ENCODE data around the gene CBX1.
A peak's percentile ranks its signal among the peaks of the same experiment; 100 is the strongest.
"Not testable (repeated sequence)": the region's sequence is repeated elsewhere in the genome, so short reads cannot be mapped to it uniquely, and the experiment has no call there.

The CBX1 gene

GRCh38 chr17:48074322-48075081, 26.8 kb downstream of the CBX1 start:
- DNase-seq (ENCODE audit: extremely low read depth in 1 of 2, low read depth in 1 of 2), result peak in 1 of 2 donors; percentile 52

- not testable (repeated sequence) for DNase-seq (ENCODE audit: extremely low read depth in 1 of 2, low read depth in 1 of 2)
Observed at GRCh38 chr17:48073566-48074094, 27.6 kb downstream of the CBX1 start.

- DNase-seq (ENCODE audit: extremely low read depth in 1 of 2, low read depth in 1 of 2), result not testable (repeated sequence)
Observed at GRCh38 chr17:48072811-48073210, 28.5 kb downstream of the CBX1 start.

- DNase-seq (ENCODE audit: extremely low read depth in 1 of 2, low read depth in 1 of 2), result no peak
Observed at GRCh38 chr17:48071654-48072053, 29.6 kb downstream of the CBX1 start.

GRCh38 chr17:48070195-48070594, 31.1 kb downstream of the CBX1 start:
- DNase-seq (ENCODE audit: extremely low read depth in 1 of 2, low read depth in 1 of 2), result no peak

- DNase-seq (ENCODE audit: extremely low read depth in 1 of 2, low read depth in 1 of 2), result no peak
Observed at GRCh38 chr17:48068491-48068961, 32.8 kb downstream of the CBX1 start.

GRCh38 chr17:48067808-48068207, 33.5 kb downstream of the CBX1 start:
- DNase-seq (ENCODE audit: extremely low read depth in 1 of 2, low read depth in 1 of 2), result not testable (repeated sequence)

- no peak for DNase-seq (ENCODE audit: extremely low read depth in 1 of 2, low read depth in 1 of 2)
Observed at GRCh38 chr17:48067245-48067644, 34.0 kb downstream of the CBX1 start.

GRCh38 chr17:48066656-48067055, 34.6 kb downstream of the CBX1 start:
- no peak for DNase-seq (ENCODE audit: extremely low read depth in 1 of 2, low read depth in 1 of 2)

- no peak for DNase-seq (ENCODE audit: extremely low read depth in 1 of 2, low read depth in 1 of 2)
Observed at GRCh38 chr17:48066192-48066591, 35.1 kb downstream of the CBX1 start.

- no peak for DNase-seq (ENCODE audit: extremely low read depth in 1 of 2, low read depth in 1 of 2)
Observed at GRCh38 chr17:48064638-48065037, 36.6 kb downstream of the CBX1 start.

- DNase-seq (ENCODE audit: extremely low read depth in 1 of 2, low read depth in 1 of 2), result no peak
Observed at GRCh38 chr17:48062273-48062672, 39.0 kb downstream of the CBX1 start.

GRCh38 chr17:48060249-48060648, 41.0 kb downstream of the CBX1 start:
- DNase-seq (ENCODE audit: extremely low read depth in 1 of 2, low read depth in 1 of 2), result no peak

GRCh38 chr17:48059125-48059668, 42.1 kb downstream of the CBX1 start:
- DNase-seq (ENCODE audit: extremely low read depth in 1 of 2, low read depth in 1 of 2), result no peak

GRCh38 chr17:48058393-48059124, 42.7 kb downstream of the CBX1 start:
- no peak for DNase-seq (ENCODE audit: extremely low read depth in 1 of 2, low read depth in 1 of 2)

- DNase-seq (ENCODE audit: extremely low read depth in 1 of 2, low read depth in 1 of 2), result no peak
Observed at GRCh38 chr17:48057626-48058025, 43.7 kb downstream of the CBX1 start.

GRCh38 chr17:48056879-48057278, 44.4 kb downstream of the CBX1 start:
- no peak for DNase-seq (ENCODE audit: extremely low read depth in 1 of 2, low read depth in 1 of 2)

GRCh38 chr17:48056246-48056745, 45.0 kb downstream of the CBX1 start:
- no peak for DNase-seq (ENCODE audit: extremely low read depth in 1 of 2, low read depth in 1 of 2)

GRCh38 chr17:48055531-48056245, 45.6 kb downstream of the CBX1 start:
- peak in 1 of 2 donors; percentile 49 for DNase-seq (ENCODE audit: extremely low read depth in 1 of 2, low read depth in 1 of 2)

- no peak for DNase-seq (ENCODE audit: extremely low read depth in 1 of 2, low read depth in 1 of 2)
Observed at GRCh38 chr17:48054238-48055185, 46.8 kb downstream of the CBX1 start.

Measured in stimulated activated CD8-positive, alpha-beta memory T cell treated with anti-CD3 and anti-CD28 coated beads, Interleukin-7, amount 100 ng/mL, for 48 hours (primary cell).